Epithelial cell of proximal tubule (primary cell): Measurements from ENCODE around the gene MYL3. TPM values are rescaled to one million over a fixed set of nuclear protein-coding genes. Genes with fewer than 3 reads are reported as not detected.

Source experiments
- DNase-seq: peaks from one replicate; pipeline ENCODE4 v3.0.0-alpha.2; 2011; ENCODE audit warnings: low read depth
- H3K4me3 ChIP-seq: 2 replicates; pipeline ENCODE4 v1.5.1; 2011; ENCODE audit warnings: low read depth, mild to moderate bottlenecking, low read length
- CTCF ChIP-seq: conservative IDR thresholded peaks from 2 replicates; pipeline ENCODE4 v1.5.1; 2012; ENCODE audit warnings: low read depth, mild to moderate bottlenecking, low read length
- total RNA-seq: library from RNA; depleted of rRNA; stranded (reverse); fragments of >200 nt; gene quantifications from 2 replicates; pipeline ENCODE4 v1.2.3, GENCODE V29; 2015

The MYL3 gene
- total RNA-seq, 1 donor from 2014 or later, result 4.2 TPM

- TF ChIP-seq CTCF, result no peak
- no peak for DNase-seq
- H3K4me3 ChIP-seq, result no peak overlapping the region
Observed at GRCh38 chr3:46903341-46904302, 40.4 kb upstream of the MYL3 start.

- no peak overlapping the region for H3K4me3 ChIP-seq
- no peak for DNase-seq
- TF ChIP-seq CTCF, result no peak
Observed at GRCh38 chr3:46902188-46902631, 39.0 kb upstream of the MYL3 start.

DNA sequence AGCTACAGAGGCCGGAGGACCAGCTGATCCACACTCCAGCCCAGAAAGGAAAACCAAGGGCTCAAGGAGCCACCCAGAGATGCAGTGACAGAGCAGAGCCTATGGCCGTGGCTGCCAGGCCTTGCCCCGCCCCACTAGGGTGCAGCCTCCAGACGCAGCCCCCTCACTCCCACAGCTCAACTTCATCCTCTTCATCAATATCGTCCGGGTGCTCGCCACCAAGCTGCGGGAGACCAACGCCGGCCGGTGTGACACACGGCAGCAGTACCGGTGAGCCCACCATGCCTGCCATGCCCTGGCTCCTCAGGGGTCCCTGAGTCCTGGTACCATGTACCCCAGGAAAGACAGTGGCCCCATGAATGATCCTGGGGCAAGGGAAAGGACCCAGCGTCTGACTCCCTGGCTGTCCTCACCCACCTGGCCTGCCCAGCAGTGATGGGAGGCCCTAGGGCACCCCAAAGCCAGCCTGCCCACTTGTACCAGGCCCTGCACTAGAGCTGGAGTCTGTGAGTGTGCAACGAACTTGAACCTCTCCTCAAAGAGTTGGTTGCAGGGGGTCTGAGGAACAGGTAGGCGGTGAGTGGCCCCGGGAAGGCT, 38.4 kb upstream of the MYL3 start:
- DNase-seq, result no peak
- no peak for TF ChIP-seq CTCF

GRCh38 chr3:46901061-46901460, 37.8 kb upstream of the MYL3 start:
- no peak for DNase-seq
- no peak overlapping the region for H3K4me3 ChIP-seq
- TF ChIP-seq CTCF, result no peak

More for the DNA sequence above, 38.4 kb upstream of the MYL3 start:
- H3K4me3 ChIP-seq, result no peak overlapping the region

DNA sequence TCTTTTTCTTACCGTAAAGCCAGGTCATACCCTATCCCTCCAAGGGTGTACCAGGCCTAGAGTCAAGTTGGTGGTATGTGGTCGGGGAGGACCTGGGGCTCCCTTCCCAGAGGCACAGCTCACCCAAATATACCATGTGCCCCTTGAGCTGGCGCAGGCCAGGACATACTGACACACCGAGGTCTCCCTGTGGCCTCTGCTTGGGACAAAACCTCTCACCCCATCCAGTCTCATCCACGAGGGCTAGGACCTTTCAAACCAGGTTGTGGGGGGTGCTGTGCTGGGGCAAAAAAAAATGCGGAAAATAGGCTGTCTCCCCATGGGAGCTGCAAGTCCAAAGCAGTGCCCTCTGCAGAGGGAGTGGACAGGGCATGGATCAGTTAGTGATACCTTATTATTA, 37.1 kb upstream of the MYL3 start:
- no peak overlapping the region for H3K4me3 ChIP-seq
- no peak for DNase-seq
- no peak for TF ChIP-seq CTCF

- H3K4me3 ChIP-seq, result no peak overlapping the region
- DNase-seq, result no peak
- TF ChIP-seq CTCF, result no peak
Observed at GRCh38 chr3:46900007-46900292, 36.7 kb upstream of the MYL3 start.
